Measurements from ENCODE around the gene PCDH9. TPM values are rescaled to one million over a fixed set of nuclear protein-coding genes. Genes with fewer than 3 reads are reported as not detected.

The PCDH9 gene
- total and polyA plus RNA-seq, 2 of the 13 experiments (the other 11 are each of a cell fraction or from before 2014, with no cell fraction given) = 0.09 TPM; not detected in 1

GRCh38 chr13:66429156-66429555 lies 801.0 kb downstream of the PCDH9 start:
- no peak overlapping the region for H3K4me3 ChIP-seq (replicated peaks in 1 of 3; ENCODE audit: insufficient read depth in 1 of 3, low read depth in 2 of 3, low read length in 3 of 3)
- H3K36me3 ChIP-seq (replicated peaks in 1 of 2; ENCODE audit: control insufficient read depth in 1 of 2, insufficient read depth in 2 of 2, low read length in 2 of 2) = no peaks in the 10 kb centered on the region
- H3K9me3 ChIP-seq (ENCODE audit: low read length) = no peaks in the 10 kb centered on the region
- in situ Hi-C loops (cut with HindIII; ENCODE audit: extremely low pct_ligation_motif_present, low pct_unique_long_range_greater_than_20kb) (no loop called here), intact Hi-C loops (cut with micrococcal nuclease; ENCODE audit: unreplicated experiment) (no loop called here)
- BruUV-seq (replicated peaks) = no TSS peak
- TF ChIP-seq, protein P1, sequence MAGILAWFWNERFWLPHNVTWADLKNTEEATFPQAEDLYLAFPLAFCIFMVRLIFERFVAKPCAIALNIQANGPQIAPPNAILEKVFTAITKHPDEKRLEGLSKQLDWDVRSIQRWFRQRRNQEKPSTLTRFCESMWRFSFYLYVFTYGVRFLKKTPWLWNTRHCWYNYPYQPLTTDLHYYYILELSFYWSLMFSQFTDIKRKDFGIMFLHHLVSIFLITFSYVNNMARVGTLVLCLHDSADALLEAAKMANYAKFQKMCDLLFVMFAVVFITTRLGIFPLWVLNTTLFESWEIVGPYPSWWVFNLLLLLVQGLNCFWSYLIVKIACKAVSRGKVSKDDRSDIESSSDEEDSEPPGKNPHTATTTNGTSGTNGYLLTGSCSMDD (CRISPR knock-in tag; IDR thresholded peaks at IDR 0.05) = no peak
- TF ChIP-seq ZNF616 (CRISPR knock-in tag; IDR thresholded peaks at IDR 0.05; ENCODE audit: low read depth) (no peak), ZFY (CRISPR knock-in tag; IDR thresholded peaks at IDR 0.05) (no peak), HNRNPL (IDR thresholded peaks at IDR 0.05; ENCODE audit: low read depth, low read length) (no peak), SALL1 (CRISPR knock-in tag; IDR thresholded peaks at IDR 0.05) (no peak), ZFP36 (IDR thresholded peaks at IDR 0.05; ENCODE audit: borderline replicate concordance, low read depth, low read length, partially characterized antibody) (no peak), ZNF382 (CRISPR knock-in tag; IDR thresholded peaks at IDR 0.05; ENCODE audit: borderline replicate concordance) (no peak), HES4 (CRISPR knock-in tag; IDR thresholded peaks at IDR 0.05; ENCODE audit: borderline replicate concordance) (no peak)
- TF ChIP-seq, protein P2, sequence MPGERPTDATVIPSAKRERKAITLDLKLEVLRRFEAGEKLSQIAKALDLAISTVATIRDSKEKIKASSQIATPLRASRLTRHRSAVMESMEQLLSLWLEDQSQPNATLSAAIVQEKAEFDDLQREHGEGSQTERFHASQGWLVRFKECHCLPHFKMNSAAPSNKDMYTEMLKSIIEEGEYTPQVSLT (CRISPR knock-in tag; IDR thresholded peaks at IDR 0.05; ENCODE audit: borderline replicate concordance, low read depth) = no peak
- POLR2A ChIA-PET = no interaction called here
- ATAC-seq = no peak
- DNase-seq (ENCODE audit: low spot score) = no peak
- no peak for FAIRE-seq
- no peaks in the 10 kb centered on the region for H3K27me3 ChIP-seq (ENCODE audit: control insufficient read depth in 1 of 2, insufficient read depth in 2 of 2, low read length in 2 of 2)
- no peaks in the 10 kb centered on the region for H3K4me1 ChIP-seq (ENCODE audit: insufficient read depth, low read length)
- no peaks in the 10 kb centered on the region for H3K79me2 ChIP-seq (ENCODE audit: insufficient read depth, low read length)
- no peak overlapping the region for H3K9ac ChIP-seq (ENCODE audit: insufficient read depth, low read depth, low read length)
- no peak overlapping the region for H2AFZ ChIP-seq (ENCODE audit: low read length)
- CTCF ChIA-PET (ENCODE audit: low intra/inter-chr PET ratio, low total read pairs) = no interaction called here
- no peaks in the 10 kb centered on the region for H4K20me1 ChIP-seq (ENCODE audit: insufficient read depth, low read length)
- H3K4me2 ChIP-seq (ENCODE audit: low read depth, low read length) = no peak overlapping the region
- no peak overlapping the region for H3K27ac ChIP-seq (ENCODE audit: extremely low read length, insufficient read depth, low read length)
